Neural cell (in vitro differentiated cells): ENCODE data around the gene SLC36A3. TPM values are rescaled to one million over a fixed set of nuclear protein-coding genes. Genes with fewer than 3 reads are reported as not detected.

ENCODE experiments used
- H2AFZ ChIP-seq: fragments of 200-600, 300-800 bp; sonication (generic), shearing (Covaris generic); 2 replicates; pipeline ENCODE4 v1.6.0; 2014; ENCODE audit warnings: low read depth, mild to moderate bottlenecking, antibody characterized with exemption, low read length, moderate library complexity
- H3F3A ChIP-seq: fragments of 200-600 bp; shearing (Covaris generic); 2 replicates; pipeline ENCODE4 v1.6.1; 2016; ENCODE audit warnings: mild to moderate bottlenecking, moderate library complexity, mixed read lengths, antibody characterized with exemption, low read length; ENCODE audit not compliant: insufficient read depth, poor library complexity, severe bottlenecking
- H3K27ac ChIP-seq: fragments of 200-600, 300-800 bp; sonication (generic), shearing (Covaris generic); 2 replicates; pipeline ENCODE4 v1.5.1; 2014; ENCODE audit warnings: mild to moderate bottlenecking, low read length, moderate library complexity
- H3K27me3 ChIP-seq: fragments of 300-800, 200-600 bp; sonication (generic), shearing (Covaris generic); 2 replicates; pipeline ENCODE4 v1.6.0; 2014; ENCODE audit warnings: mild to moderate bottlenecking, low read depth, low read length, moderate library complexity; ENCODE audit not compliant: insufficient read depth
- H3K36me3 ChIP-seq: fragments of 300-800, 200-600 bp; sonication (generic), shearing (Covaris generic); 2 replicates; pipeline ENCODE4 v1.5.1; 2014; ENCODE audit warnings: mild to moderate bottlenecking, antibody characterized with exemption, low read length, moderate library complexity; ENCODE audit not compliant: insufficient read depth
- H3K4me2 ChIP-seq: fragments of 300-800, 200-600 bp; sonication (generic), shearing (Covaris generic); 2 replicates; pipeline ENCODE4 v1.6.0; 2014; ENCODE audit warnings: mild to moderate bottlenecking, low read length
- H3K4me3 ChIP-seq: fragments of 300-800, 200-600 bp; sonication (generic), shearing (Covaris generic); 2 replicates; pipeline ENCODE4 v1.5.1; 2014; ENCODE audit warnings: mild to moderate bottlenecking, low read length, moderate library complexity
- H3K79me2 ChIP-seq: fragments of 200-600 bp; shearing (Covaris generic); replicated peaks from 2 replicates; pipeline ENCODE4 v1.6.0; 2014; ENCODE audit warnings: mild to moderate bottlenecking, low read length, moderate library complexity; ENCODE audit not compliant: insufficient read depth
- H3K9ac ChIP-seq: fragments of 300-800, 200-600 bp; sonication (generic), shearing (Covaris generic); 2 replicates; pipeline ENCODE4 v1.6.1; 2016; ENCODE audit warnings: mild to moderate bottlenecking, low read length, mixed read lengths
- H3K9me2 ChIP-seq: fragments of 200-600 bp; shearing (Covaris generic); 2 replicates; pipeline ENCODE4 v1.6.1; 2016; ENCODE audit warnings: mild to moderate bottlenecking, low read length, mixed read lengths; ENCODE audit not compliant: insufficient read depth
- H3K9me3 ChIP-seq: fragments of 200-600, 300-800 bp; sonication (generic), shearing (Covaris generic); 2 replicates; pipeline ENCODE4 v1.6.1; 2016; ENCODE audit warnings: mild to moderate bottlenecking, mixed run types, low read length, moderate library complexity, mixed read lengths
- H4K20me1 ChIP-seq: fragments of 200-600 bp; shearing (Covaris generic); 2 replicates; pipeline ENCODE4 v1.6.1; 2016; ENCODE audit warnings: mild to moderate bottlenecking, mixed run types; ENCODE audit not compliant: insufficient read depth
- EP300 ChIP-seq: fragments of 450-650 bp; conservative IDR thresholded peaks from 2 replicates; pipeline ENCODE4 v1.6.1; 2014; ENCODE audit warnings: antibody characterized with exemption, mild to moderate bottlenecking, moderate library complexity; ENCODE audit not compliant: poor library complexity, severe bottlenecking
- EZH2 ChIP-seq: fragments of 200-600, 300-800 bp; shearing (Covaris generic), sonication (generic); IDR thresholded peaks from 2 replicates; pipeline ENCODE4 v1.6.1; 2014; ENCODE audit warnings: antibody characterized with exemption, low read length, borderline replicate concordance, mild to moderate bottlenecking; ENCODE audit not compliant: insufficient read depth, poor library complexity, severe bottlenecking
- MXI1 ChIP-seq: fragments of 450-650 bp; conservative IDR thresholded peaks from 2 replicates; pipeline ENCODE4 v1.6.1; 2014; ENCODE audit warnings: antibody characterized with exemption, mild to moderate bottlenecking; ENCODE audit not compliant: poor library complexity, severe bottlenecking
- POLR2AphosphoS5 ChIP-seq: IDR thresholded peaks from 2 replicates; pipeline ENCODE4 v1.6.1; 2012
- RAD21 ChIP-seq: fragments of 450-650 bp; conservative IDR thresholded peaks from 2 replicates; pipeline ENCODE4 v1.6.1; 2014; ENCODE audit warnings: antibody characterized with exemption, mild to moderate bottlenecking, moderate library complexity
- REST ChIP-seq: IDR thresholded peaks from 2 replicates; pipeline ENCODE4 v1.6.1; 2012; ENCODE audit warnings: borderline replicate concordance
- SMC3 ChIP-seq: fragments of 450-650 bp; conservative IDR thresholded peaks from 2 replicates; pipeline ENCODE4 v1.6.1; 2014; ENCODE audit warnings: antibody characterized with exemption, mild to moderate bottlenecking, moderate library complexity; ENCODE audit not compliant: poor library complexity
- TAF1 ChIP-seq: IDR thresholded peaks from 2 replicates; pipeline ENCODE4 v1.6.1; 2012; ENCODE audit warnings: low read depth
- polyA minus RNA-seq: library from RNA; depleted of rRNA, polyadenylated mRNA; stranded (reverse); fragments of >200 nt; gene quantifications from 2 replicates; pipeline ENCODE4 v1.2.3, GENCODE V29; 2014
- polyA plus RNA-seq: library from polyadenylated mRNA; depleted of rRNA; stranded (reverse); fragments of >200 nt; gene quantifications from 2 replicates; pipeline ENCODE4 v1.2.3, GENCODE V29; 2014
- TF ChIP-seq, protein P1 (sequence below): fragments of 450-650 bp; IDR thresholded peaks from 2 replicates; pipeline ENCODE4 v1.5.1; 2014; ENCODE audit warnings: antibody characterized with exemption, mild to moderate bottlenecking, moderate library complexity; ENCODE audit not compliant: poor library complexity, severe bottlenecking

Gene SLC36A3
- polyA plus RNA-seq (not detected in 2 replicates), polyA minus RNA-seq (not detected in 2 replicates)

DNA sequence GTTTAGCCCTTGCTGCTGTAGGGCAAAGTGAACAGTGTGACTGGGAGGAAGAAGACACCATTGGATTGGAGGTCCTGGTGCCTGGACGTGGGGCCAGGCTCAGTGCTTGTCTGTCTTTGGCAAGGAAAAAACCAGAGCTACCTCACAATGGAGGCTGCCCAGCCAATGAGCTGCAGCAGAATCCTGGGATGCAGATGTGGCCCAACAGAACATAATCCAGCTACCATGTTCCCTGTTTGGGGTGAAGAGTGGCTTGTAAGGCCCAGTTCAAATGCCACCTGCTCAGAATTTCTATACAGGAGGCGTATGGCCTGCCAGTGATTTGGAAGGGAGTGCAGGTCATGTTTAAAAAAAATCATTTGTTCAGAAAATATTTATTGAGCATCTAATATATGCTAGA lies at the start of gene SLC36A3:
Gene SLC36A3, minus strand, starts transcription at position 101 of the 400 bp plus-strand sequence. CDS start 412 bp downstream, outside the sequence.
- H3K4me3 ChIP-seq: no peak within 1 kb of the TSS
- no peaks in the 10 kb centered on the region for H3F3A ChIP-seq
- H2AFZ ChIP-seq: no peak within 1 kb of the TSS
- H3K4me2 ChIP-seq: no peak within 1 kb of the TSS
- H3K9ac ChIP-seq: no peak within 1 kb of the TSS
- no peaks in the 10 kb centered on the region for H3K79me2 ChIP-seq
- H3K27ac ChIP-seq: no peak within 1 kb of the TSS
- H3K36me3 ChIP-seq: no peaks in the 10 kb centered on the region
- H4K20me1 ChIP-seq: no peaks in the 10 kb centered on the region
- H3K9me2 ChIP-seq: no peaks in the 10 kb centered on the region
- TF ChIP-seq EP300: no peak
- TF ChIP-seq POLR2AphosphoS5: no peak
- TF ChIP-seq EZH2: no peak
- TF ChIP-seq, protein P1, sequence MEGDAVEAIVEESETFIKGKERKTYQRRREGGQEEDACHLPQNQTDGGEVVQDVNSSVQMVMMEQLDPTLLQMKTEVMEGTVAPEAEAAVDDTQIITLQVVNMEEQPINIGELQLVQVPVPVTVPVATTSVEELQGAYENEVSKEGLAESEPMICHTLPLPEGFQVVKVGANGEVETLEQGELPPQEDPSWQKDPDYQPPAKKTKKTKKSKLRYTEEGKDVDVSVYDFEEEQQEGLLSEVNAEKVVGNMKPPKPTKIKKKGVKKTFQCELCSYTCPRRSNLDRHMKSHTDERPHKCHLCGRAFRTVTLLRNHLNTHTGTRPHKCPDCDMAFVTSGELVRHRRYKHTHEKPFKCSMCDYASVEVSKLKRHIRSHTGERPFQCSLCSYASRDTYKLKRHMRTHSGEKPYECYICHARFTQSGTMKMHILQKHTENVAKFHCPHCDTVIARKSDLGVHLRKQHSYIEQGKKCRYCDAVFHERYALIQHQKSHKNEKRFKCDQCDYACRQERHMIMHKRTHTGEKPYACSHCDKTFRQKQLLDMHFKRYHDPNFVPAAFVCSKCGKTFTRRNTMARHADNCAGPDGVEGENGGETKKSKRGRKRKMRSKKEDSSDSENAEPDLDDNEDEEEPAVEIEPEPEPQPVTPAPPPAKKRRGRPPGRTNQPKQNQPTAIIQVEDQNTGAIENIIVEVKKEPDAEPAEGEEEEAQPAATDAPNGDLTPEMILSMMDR: no peak
- no peak for TF ChIP-seq REST
- TF ChIP-seq SMC3: no peak
- no peak for TF ChIP-seq MXI1
- TF ChIP-seq RAD21: no peak
- TF ChIP-seq TAF1: no peak
- H3K27me3 ChIP-seq: no peaks in the 10 kb centered on the region
- H3K9me3 ChIP-seq: no peaks in the 10 kb centered on the region

DNA sequence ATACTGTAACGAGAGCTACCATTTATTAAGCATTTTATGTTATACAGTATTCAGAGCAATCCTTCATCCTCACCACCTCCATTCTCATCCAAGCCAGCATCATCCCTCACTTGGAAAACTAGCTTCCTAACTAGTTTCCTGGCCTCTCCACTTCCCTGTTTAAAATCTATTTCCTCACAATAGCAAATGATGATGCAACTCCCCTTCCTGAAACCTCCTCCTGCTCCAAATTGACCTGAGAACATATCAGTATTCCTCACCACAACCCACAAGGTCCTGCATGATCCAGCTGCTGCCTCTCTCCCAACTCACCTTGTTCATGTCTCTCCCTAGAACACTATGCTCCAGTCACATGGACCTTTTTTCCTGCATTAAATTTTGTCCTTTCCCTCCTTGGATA lies 48.1 kb upstream of the SLC36A3 start:
- no peaks in the 10 kb centered on the region for H3F3A ChIP-seq
- no peak overlapping the region for H3K4me3 ChIP-seq
- H3K27ac ChIP-seq: no peak overlapping the region
- H2AFZ ChIP-seq: no peak overlapping the region
- no peaks in the 10 kb centered on the region for H3K27me3 ChIP-seq
- no peak overlapping the region for H3K9ac ChIP-seq
- H3K36me3 ChIP-seq: no peaks in the 10 kb centered on the region
- H3K9me3 ChIP-seq: no peaks in the 10 kb centered on the region
- TF ChIP-seq SMC3 (no peak), RAD21 (no peak), TAF1 (no peak)
- no peaks in the 10 kb centered on the region for H3K79me2 ChIP-seq
- H3K9me2 ChIP-seq: no peaks in the 10 kb centered on the region
- H4K20me1 ChIP-seq: no peaks in the 10 kb centered on the region
- no peak overlapping the region for H3K4me2 ChIP-seq

DNA sequence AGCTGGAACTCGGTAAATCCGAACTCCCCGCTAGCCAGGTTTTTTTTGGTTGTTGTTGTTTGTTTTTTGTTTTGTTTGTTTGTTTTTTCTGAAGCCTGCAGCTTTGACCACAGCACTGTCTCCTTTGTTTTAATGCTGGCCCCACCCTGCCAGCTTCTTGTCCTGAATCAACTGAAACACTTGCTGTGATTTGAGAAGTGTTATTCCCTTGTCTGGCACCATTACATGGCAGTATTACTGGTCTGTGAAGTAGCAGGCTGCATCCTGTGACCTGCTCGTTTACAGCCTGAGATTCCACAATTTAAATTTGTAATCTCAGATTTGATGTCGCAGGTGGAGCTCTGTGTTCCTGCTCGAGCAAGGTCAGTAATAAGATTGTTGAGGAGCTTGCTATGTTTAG lies 45.2 kb upstream of the SLC36A3 start:
- Histone ChIP-seq H3K36me3 (no peaks in the 10 kb centered on the region), H3K27ac (no peak overlapping the region), H3K79me2 (no peaks in the 10 kb centered on the region), H4K20me1 (no peaks in the 10 kb centered on the region), H2AFZ (no peak overlapping the region), H3K9ac (no peak overlapping the region), H3K4me2 (no peak overlapping the region), H3K27me3 (no peaks in the 10 kb centered on the region), H3K9me3 (no peaks in the 10 kb centered on the region), H3K9me2 (no peaks in the 10 kb centered on the region), H3F3A (no peaks in the 10 kb centered on the region), H3K4me3 (no peak overlapping the region)
- TF ChIP-seq SMC3 (no peak), MXI1 (no peak), EP300 (no peak), POLR2AphosphoS5 (no peak), TAF1 (no peak), RAD21 (no peak), REST (no peak)
